8988T (cell line): ENCODE results near the gene DICER1.

Source experiments
- DNase-seq: peaks from one replicate; pipeline ENCODE4 v3.0.0; 2011

The DICER1 gene

GRCh38 chr14:95072310-95072905 lies 84.9 kb downstream of the DICER1 start:
- DNase-seq = no peak

- no peak for DNase-seq
Measured at GRCh38 chr14:95071649-95072280, 85.6 kb downstream of the DICER1 start.

- no peak for DNase-seq
Measured at GRCh38 chr14:95070748-95071435, 86.4 kb downstream of the DICER1 start.

- no peak for DNase-seq
Measured at GRCh38 chr14:95069547-95069946, 87.8 kb downstream of the DICER1 start.

- DNase-seq = no peak
Measured at GRCh38 chr14:95069018-95069417, 88.3 kb downstream of the DICER1 start.

- DNase-seq = no peak
Measured at GRCh38 chr14:95068521-95068920, 88.8 kb downstream of the DICER1 start.

GRCh38 chr14:95068080-95068479 lies 89.2 kb downstream of the DICER1 start:
- DNase-seq = no peak

- no peak for DNase-seq
Measured at GRCh38 chr14:95067526-95067925, 89.8 kb downstream of the DICER1 start.

- no peak for DNase-seq
Measured at GRCh38 chr14:95066427-95066986, 90.8 kb downstream of the DICER1 start.

GRCh38 chr14:95065411-95065810 lies 91.9 kb downstream of the DICER1 start:
- DNase-seq = no peak

- no peak for DNase-seq
Measured at GRCh38 chr14:95064734-95065133, 92.6 kb downstream of the DICER1 start.

GRCh38 chr14:95064256-95064655 lies 93.1 kb downstream of the DICER1 start:
- DNase-seq = no peak

GRCh38 chr14:95063391-95063790 lies 93.9 kb downstream of the DICER1 start:
- no peak for DNase-seq

GRCh38 chr14:95062946-95063345 lies 94.4 kb downstream of the DICER1 start:
- DNase-seq = no peak

- no peak for DNase-seq
Measured at GRCh38 chr14:95062220-95062619, 95.1 kb downstream of the DICER1 start.

- no peak for DNase-seq
Measured at GRCh38 chr14:95061317-95062093, 95.8 kb downstream of the DICER1 start.

- DNase-seq = no peak
Measured at GRCh38 chr14:95059126-95059525, 98.2 kb downstream of the DICER1 start.

GRCh38 chr14:95058491-95058890 lies 98.8 kb downstream of the DICER1 start:
- DNase-seq = no peak

- no peak for DNase-seq
Measured at GRCh38 chr14:95057851-95058250, 99.5 kb downstream of the DICER1 start.

GRCh38 chr14:95057147-95057546 lies 100.2 kb downstream of the DICER1 start:
- no peak for DNase-seq

GRCh38 chr14:95056476-95056875 lies 100.9 kb downstream of the DICER1 start:
- no peak for DNase-seq

- no peak for DNase-seq
Measured at GRCh38 chr14:95055318-95055717, 102.0 kb downstream of the DICER1 start.
